HepG2 (cell line): ENCODE measurements around the gene EYA2. TPM values are rescaled to one million over a fixed set of nuclear protein-coding genes. Genes with fewer than 3 reads are reported as not detected.
A peak's percentile ranks its signal among the peaks of the same experiment; 100 is the strongest.

Experiments used
- GLI4 ChIP-seq: sonication (generic); formaldehyde crosslinking; IDR thresholded peaks from 2 replicates; pipeline ENCODE4 v1.5.1; 2020; ENCODE audit warnings: missing genetic modification reagents, mild to moderate bottlenecking, moderate library complexity, borderline replicate concordance
- PHF20 ChIP-seq: sonication (generic); formaldehyde crosslinking; IDR thresholded peaks from 2 replicates; pipeline ENCODE4 v1.5.0; 2020; ENCODE audit warnings: mild to moderate bottlenecking, missing genetic modification reagents
- PRDM10 ChIP-seq: sonication (generic); formaldehyde crosslinking; IDR thresholded peaks from 2 replicates; pipeline ENCODE4 v1.4.0; 2020; ENCODE audit warnings: low read depth, missing genetic modification reagents
- ZNF605 ChIP-seq: sonication (generic); formaldehyde crosslinking; IDR thresholded peaks from 2 replicates; pipeline ENCODE4 v1.8.0; 2022; ENCODE audit warnings: mild to moderate bottlenecking, missing genetic modification reagents
- polyA plus RNA-seq, 8 experiments: library from polyadenylated mRNA; depleted of rRNA in 3 of 8; stranded (reverse) in 7 of 8; unstranded in 1 of 8; fragments of >200 nt; fragmentation: Illumina TruSeq in 4 of 8; extraction: Trizol in 4 of 8; gene quantifications; 2 replicates each; pipeline versions ENCODE4 v1.2.1 to v1.2.3, GENCODE V29; 2011 to 2016; ENCODE audit warnings: low read depth in 4 of 8, missing spikeins in 1 of 8, mixed read lengths in 1 of 8; ENCODE audit not compliant: insufficient read depth in 1 of 8
- total RNA-seq, 5 experiments: library from RNA; depleted of rRNA; stranded (reverse); fragments of >200 nt; fragmentation: Illumina TruSeq; extraction: Trizol; gene quantifications; 2 replicates each; pipeline ENCODE4 v1.2.3, GENCODE V29; 2016; ENCODE audit warnings: low read depth in 1 of 5
- TF ChIP-seq, protein P1 (sequence below): sonication (generic); formaldehyde crosslinking; IDR thresholded peaks from 2 replicates; pipeline ENCODE4 v1.5.0; 2020; ENCODE audit warnings: mild to moderate bottlenecking, missing genetic modification reagents, borderline replicate concordance
- TF ChIP-seq, protein P2 (sequence below): sonication (generic); formaldehyde crosslinking; IDR thresholded peaks from 2 replicates; pipeline ENCODE4 v1.4.0; 2020; ENCODE audit warnings: missing genetic modification reagents
- TF ChIP-seq, protein P3 (sequence below): sonication (generic); formaldehyde crosslinking; IDR thresholded peaks from 2 replicates; pipeline ENCODE4 v1.4.0; 2020; ENCODE audit warnings: missing genetic modification reagents
- TF ChIP-seq, protein P4 (sequence below): sonication (generic); formaldehyde crosslinking; IDR thresholded peaks from 2 replicates; pipeline ENCODE4 v1.8.1; 2023; ENCODE audit warnings: mild to moderate bottlenecking, missing genetic modification reagents, borderline replicate concordance
- TF ChIP-seq, protein P5 (sequence below): sonication (generic); formaldehyde crosslinking; IDR thresholded peaks from 2 replicates; pipeline ENCODE4; 2020; ENCODE audit warnings: missing genetic modification reagents, mild to moderate bottlenecking, borderline replicate concordance

EYA2 gene
- total and polyA plus RNA-seq, 2 of the 13 experiments (the other 11 are each of a cell fraction or from before 2014, with no cell fraction given), result not detected

DNA sequence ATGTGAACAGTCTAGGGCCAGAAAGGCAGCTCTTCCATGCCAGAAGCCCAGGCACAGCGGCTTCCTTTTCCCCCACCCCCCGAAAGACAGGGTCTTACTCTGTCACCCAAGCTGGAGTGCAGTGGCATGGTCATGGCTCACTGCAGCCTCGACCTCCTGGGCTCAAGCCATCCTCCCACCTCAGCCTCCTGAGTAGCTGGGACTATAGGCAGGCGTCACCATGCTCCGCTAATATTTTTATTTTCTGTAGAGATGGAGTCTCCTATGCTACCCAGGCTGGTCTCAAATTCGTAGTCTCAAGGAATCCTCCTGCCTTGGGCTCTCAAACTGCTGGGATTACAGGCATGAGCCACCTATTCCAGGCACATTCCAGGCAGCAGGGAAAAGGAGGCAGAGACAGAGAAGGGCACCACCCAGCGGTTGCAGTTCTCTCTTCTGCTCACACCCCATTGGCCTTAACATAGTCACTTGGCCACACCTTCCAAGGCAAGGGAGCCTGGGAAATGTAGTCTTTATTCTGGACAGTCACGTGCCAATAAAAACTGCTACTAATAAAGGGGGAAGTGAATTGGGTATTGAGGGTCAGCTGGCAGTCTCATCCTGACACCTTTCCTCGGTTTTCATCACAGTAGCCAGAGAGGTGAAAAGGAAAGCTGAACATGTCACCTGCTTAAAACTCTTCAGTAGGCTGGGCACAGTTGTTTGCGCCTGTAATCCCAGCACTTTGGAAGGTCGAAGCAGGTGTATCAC, 255.9 kb downstream of the EYA2 start (continued):
- TF ChIP-seq, protein P1, sequence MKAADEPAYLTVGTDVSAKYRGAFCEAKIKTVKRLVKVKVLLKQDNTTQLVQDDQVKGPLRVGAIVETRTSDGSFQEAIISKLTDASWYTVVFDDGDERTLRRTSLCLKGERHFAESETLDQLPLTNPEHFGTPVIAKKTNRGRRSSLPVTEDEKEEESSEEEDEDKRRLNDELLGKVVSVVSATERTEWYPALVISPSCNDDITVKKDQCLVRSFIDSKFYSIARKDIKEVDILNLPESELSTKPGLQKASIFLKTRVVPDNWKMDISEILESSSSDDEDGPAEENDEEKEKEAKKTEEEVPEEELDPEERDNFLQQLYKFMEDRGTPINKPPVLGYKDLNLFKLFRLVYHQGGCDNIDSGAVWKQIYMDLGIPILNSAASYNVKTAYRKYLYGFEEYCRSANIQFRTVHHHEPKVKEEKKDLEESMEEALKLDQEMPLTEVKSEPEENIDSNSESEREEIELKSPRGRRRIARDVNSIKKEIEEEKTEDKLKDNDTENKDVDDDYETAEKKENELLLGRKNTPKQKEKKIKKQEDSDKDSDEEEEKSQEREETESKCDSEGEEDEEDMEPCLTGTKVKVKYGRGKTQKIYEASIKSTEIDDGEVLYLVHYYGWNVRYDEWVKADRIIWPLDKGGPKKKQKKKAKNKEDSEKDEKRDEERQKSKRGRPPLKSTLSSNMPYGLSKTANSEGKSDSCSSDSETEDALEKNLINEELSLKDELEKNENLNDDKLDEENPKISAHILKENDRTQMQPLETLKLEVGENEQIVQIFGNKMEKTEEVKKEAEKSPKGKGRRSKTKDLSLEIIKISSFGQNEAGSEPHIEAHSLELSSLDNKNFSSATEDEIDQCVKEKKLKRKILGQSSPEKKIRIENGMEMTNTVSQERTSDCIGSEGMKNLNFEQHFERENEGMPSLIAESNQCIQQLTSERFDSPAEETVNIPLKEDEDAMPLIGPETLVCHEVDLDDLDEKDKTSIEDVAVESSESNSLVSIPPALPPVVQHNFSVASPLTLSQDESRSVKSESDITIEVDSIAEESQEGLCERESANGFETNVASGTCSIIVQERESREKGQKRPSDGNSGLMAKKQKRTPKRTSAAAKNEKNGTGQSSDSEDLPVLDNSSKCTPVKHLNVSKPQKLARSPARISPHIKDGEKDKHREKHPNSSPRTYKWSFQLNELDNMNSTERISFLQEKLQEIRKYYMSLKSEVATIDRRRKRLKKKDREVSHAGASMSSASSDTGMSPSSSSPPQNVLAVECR, result peak; percentile 41; the same call in 1 of the 2 replicates
- no peak for TF ChIP-seq PHF20
- no peak for TF ChIP-seq PRDM10 (CRISPR knock-in tag)
- TF ChIP-seq, protein P2, sequence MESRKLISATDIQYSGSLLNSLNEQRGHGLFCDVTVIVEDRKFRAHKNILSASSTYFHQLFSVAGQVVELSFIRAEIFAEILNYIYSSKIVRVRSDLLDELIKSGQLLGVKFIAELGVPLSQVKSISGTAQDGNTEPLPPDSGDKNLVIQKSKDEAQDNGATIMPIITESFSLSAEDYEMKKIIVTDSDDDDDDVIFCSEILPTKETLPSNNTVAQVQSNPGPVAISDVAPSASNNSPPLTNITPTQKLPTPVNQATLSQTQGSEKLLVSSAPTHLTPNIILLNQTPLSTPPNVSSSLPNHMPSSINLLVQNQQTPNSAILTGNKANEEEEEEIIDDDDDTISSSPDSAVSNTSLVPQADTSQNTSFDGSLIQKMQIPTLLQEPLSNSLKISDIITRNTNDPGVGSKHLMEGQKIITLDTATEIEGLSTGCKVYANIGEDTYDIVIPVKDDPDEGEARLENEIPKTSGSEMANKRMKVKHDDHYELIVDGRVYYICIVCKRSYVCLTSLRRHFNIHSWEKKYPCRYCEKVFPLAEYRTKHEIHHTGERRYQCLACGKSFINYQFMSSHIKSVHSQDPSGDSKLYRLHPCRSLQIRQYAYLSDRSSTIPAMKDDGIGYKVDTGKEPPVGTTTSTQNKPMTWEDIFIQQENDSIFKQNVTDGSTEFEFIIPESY, result peak; percentile 99
- no peak for TF ChIP-seq ZNF605 (CRISPR knock-in tag)
- TF ChIP-seq GLI4 (CRISPR knock-in tag), result no peak
- TF ChIP-seq, protein P3, sequence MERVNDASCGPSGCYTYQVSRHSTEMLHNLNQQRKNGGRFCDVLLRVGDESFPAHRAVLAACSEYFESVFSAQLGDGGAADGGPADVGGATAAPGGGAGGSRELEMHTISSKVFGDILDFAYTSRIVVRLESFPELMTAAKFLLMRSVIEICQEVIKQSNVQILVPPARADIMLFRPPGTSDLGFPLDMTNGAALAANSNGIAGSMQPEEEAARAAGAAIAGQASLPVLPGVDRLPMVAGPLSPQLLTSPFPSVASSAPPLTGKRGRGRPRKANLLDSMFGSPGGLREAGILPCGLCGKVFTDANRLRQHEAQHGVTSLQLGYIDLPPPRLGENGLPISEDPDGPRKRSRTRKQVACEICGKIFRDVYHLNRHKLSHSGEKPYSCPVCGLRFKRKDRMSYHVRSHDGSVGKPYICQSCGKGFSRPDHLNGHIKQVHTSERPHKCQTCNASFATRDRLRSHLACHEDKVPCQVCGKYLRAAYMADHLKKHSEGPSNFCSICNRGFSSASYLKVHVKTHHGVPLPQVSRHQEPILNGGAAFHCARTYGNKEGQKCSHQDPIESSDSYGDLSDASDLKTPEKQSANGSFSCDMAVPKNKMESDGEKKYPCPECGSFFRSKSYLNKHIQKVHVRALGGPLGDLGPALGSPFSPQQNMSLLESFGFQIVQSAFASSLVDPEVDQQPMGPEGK (CRISPR knock-in tag), result peak; percentile 43; the same call in 1 of the 2 replicates
- TF ChIP-seq, protein P4, sequence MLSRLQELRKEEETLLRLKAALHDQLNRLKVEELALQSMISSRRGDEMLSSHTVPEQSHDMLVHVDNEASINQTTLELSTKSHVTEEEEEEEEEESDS, result no peak
- TF ChIP-seq, protein P5, sequence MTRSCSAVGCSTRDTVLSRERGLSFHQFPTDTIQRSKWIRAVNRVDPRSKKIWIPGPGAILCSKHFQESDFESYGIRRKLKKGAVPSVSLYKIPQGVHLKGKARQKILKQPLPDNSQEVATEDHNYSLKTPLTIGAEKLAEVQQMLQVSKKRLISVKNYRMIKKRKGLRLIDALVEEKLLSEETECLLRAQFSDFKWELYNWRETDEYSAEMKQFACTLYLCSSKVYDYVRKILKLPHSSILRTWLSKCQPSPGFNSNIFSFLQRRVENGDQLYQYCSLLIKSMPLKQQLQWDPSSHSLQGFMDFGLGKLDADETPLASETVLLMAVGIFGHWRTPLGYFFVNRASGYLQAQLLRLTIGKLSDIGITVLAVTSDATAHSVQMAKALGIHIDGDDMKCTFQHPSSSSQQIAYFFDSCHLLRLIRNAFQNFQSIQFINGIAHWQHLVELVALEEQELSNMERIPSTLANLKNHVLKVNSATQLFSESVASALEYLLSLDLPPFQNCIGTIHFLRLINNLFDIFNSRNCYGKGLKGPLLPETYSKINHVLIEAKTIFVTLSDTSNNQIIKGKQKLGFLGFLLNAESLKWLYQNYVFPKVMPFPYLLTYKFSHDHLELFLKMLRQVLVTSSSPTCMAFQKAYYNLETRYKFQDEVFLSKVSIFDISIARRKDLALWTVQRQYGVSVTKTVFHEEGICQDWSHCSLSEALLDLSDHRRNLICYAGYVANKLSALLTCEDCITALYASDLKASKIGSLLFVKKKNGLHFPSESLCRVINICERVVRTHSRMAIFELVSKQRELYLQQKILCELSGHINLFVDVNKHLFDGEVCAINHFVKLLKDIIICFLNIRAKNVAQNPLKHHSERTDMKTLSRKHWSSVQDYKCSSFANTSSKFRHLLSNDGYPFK (CRISPR knock-in tag), result peak; percentile 50; the same call in 1 of the 2 replicates
